ENCODE results near the gene ASXL1. TPM values are rescaled to one million over a fixed set of nuclear protein-coding genes. Genes with fewer than 3 reads are reported as not detected.

ASXL1 gene
- total RNA-seq, 1 experiment from 2014 or later, result 22.7 TPM

GRCh38 chr20:32312718-32313424 is 45.3 kb upstream of the ASXL1 start:
- Mint-ChIP-seq H3K9me3 (no peaks in the 10 kb centered on the region), H3K4me1 (no peaks in the 10 kb centered on the region), H3K36me3 (peaks cover 29% of the 10 kb centered on the region), H3K27ac (no peak overlapping the region), H3K27me3 (ENCODE audit: low read depth) (no peaks in the 10 kb centered on the region), H3K4me3 (no peak overlapping the region)
- TF ChIP-seq ARID4B (CRISPR knock-in tag; IDR thresholded peaks at IDR 0.05; ENCODE audit: borderline replicate concordance) (no peak), SP1 (CRISPR knock-in tag; conservative IDR thresholded peaks at IDR 0.05) (no peak), PRDM15 (CRISPR knock-in tag; IDR thresholded peaks at IDR 0.05) (no peak), ZNF219 (CRISPR knock-in tag; IDR thresholded peaks at IDR 0.05; ENCODE audit: borderline replicate concordance) (no peak), ZNF263 (CRISPR knock-in tag; IDR thresholded peaks at IDR 0.05; ENCODE audit: low read depth) (no peak), ATF2 (CRISPR knock-in tag; IDR thresholded peaks at IDR 0.05; ENCODE audit: borderline replicate concordance, low read depth) (no peak), TEAD4 (CRISPR knock-in tag; IDR thresholded peaks at IDR 0.05) (no peak), OVOL2 (CRISPR knock-in tag; IDR thresholded peaks at IDR 0.05; ENCODE audit: borderline replicate concordance) (no peak), HMGA2 (CRISPR knock-in tag; IDR thresholded peaks at IDR 0.05) (no peak), CREB1 (CRISPR knock-in tag; IDR thresholded peaks at IDR 0.05) (no peak), ELF4 (CRISPR knock-in tag; IDR thresholded peaks at IDR 0.05; ENCODE audit: low read depth) (no peak), RORB (CRISPR knock-in tag; IDR thresholded peaks at IDR 0.05) (no peak), FOXJ3 (CRISPR knock-in tag; IDR thresholded peaks at IDR 0.05; ENCODE audit: borderline replicate concordance) (no peak)
- POLR2A ChIA-PET, result no interaction called here
- DNase-seq (ENCODE audit: low spot score) (no peak), ATAC-seq (no peak)
- CTCF ChIA-PET, result no interaction called here

GRCh38 chr20:32314768-32315167 is 43.4 kb upstream of the ASXL1 start:
- DNase-seq (ENCODE audit: low spot score), result no peak
- ATAC-seq, result no peak
- Mint-ChIP-seq H3K27ac (no peak overlapping the region), H3K4me3 (no peak overlapping the region), H3K27me3 (ENCODE audit: low read depth) (no peaks in the 10 kb centered on the region), H3K4me1 (no peaks in the 10 kb centered on the region), H3K36me3 (peaks cover 27% of the 10 kb centered on the region), H3K9me3 (no peaks in the 10 kb centered on the region)
- CTCF ChIA-PET, result no interaction called here
- POLR2A ChIA-PET, result no interaction called here
- TF ChIP-seq SMAD4 (CRISPR knock-in tag; IDR thresholded peaks at IDR 0.05) (no peak), ZNF416 (CRISPR knock-in tag; IDR thresholded peaks at IDR 0.05) (no peak), E2F4 (CRISPR knock-in tag; IDR thresholded peaks at IDR 0.05; ENCODE audit: borderline replicate concordance, low read depth) (no peak), SMAD3 (CRISPR knock-in tag; IDR thresholded peaks at IDR 0.05; ENCODE audit: borderline replicate concordance) (no peak), FOXJ3 (CRISPR knock-in tag; IDR thresholded peaks at IDR 0.05; ENCODE audit: borderline replicate concordance) (no peak), FOXP1 (CRISPR knock-in tag; IDR thresholded peaks at IDR 0.05; ENCODE audit: borderline replicate concordance) (no peak), USF1 (CRISPR knock-in tag; IDR thresholded peaks at IDR 0.05) (no peak), MYBL2 (CRISPR knock-in tag; IDR thresholded peaks at IDR 0.05) (no peak), ZBTB43 (CRISPR knock-in tag; IDR thresholded peaks at IDR 0.05) (no peak), CREM (CRISPR knock-in tag; IDR thresholded peaks at IDR 0.05) (no peak), NR1H2 (CRISPR knock-in tag; IDR thresholded peaks at IDR 0.05) (no peak), ZBTB21 (CRISPR knock-in tag; IDR thresholded peaks at IDR 0.05; ENCODE audit: borderline replicate concordance) (no peak)
